Stimulated activated CD8-positive, alpha-beta memory T cell treated with anti-CD3 and anti-CD28 coated beads, Interleukin-4, amount 100 ng/mL, for 48 hours (primary cell): ENCODE results near the gene RPS21.

ENCODE experiments used
- DNase-seq: peaks from one replicate; pipeline ENCODE4 v3.0.0-alpha.2; 2020

The RPS21 gene

GRCh38 chr20:62400021-62400420, 13.1 kb downstream of the RPS21 start:
- no peak for DNase-seq

- DNase-seq, result no peak
Measured at GRCh38 chr20:62400541-62400940, 13.6 kb downstream of the RPS21 start.

- no peak for DNase-seq
Measured at GRCh38 chr20:62401331-62401779, 14.5 kb downstream of the RPS21 start.

GRCh38 chr20:62402456-62403150, 15.7 kb downstream of the RPS21 start:
- no peak for DNase-seq

- DNase-seq, result no peak
Measured at GRCh38 chr20:62403331-62403730, 16.4 kb downstream of the RPS21 start.

GRCh38 chr20:62404112-62404665, 17.3 kb downstream of the RPS21 start:
- no peak for DNase-seq

- no peak for DNase-seq
Measured at GRCh38 chr20:62404761-62405107, 17.8 kb downstream of the RPS21 start.

- DNase-seq, result no peak
Measured at GRCh38 chr20:62405108-62405980, 18.4 kb downstream of the RPS21 start.

- DNase-seq, result no peak
Measured at GRCh38 chr20:62405981-62406513, 19.1 kb downstream of the RPS21 start.

- DNase-seq, result no peak
Measured at GRCh38 chr20:62406635-62407176, 19.8 kb downstream of the RPS21 start.

- peak; percentile 92 for DNase-seq
Measured at GRCh38 chr20:62407221-62407992, 20.5 kb downstream of the RPS21 start, which contains the start of gene CABLES2. TSS of gene CABLES2 (minus strand) at chr20:62407285. CDS start at chr20:62407276, 9 bp downstream.

- DNase-seq, result no peak
Measured at GRCh38 chr20:62408055-62408454, 21.2 kb downstream of the RPS21 start.

GRCh38 chr20:62408640-62409039, 21.7 kb downstream of the RPS21 start:
- DNase-seq, result no peak

- DNase-seq, result no peak
Measured at GRCh38 chr20:62409086-62409853, 22.4 kb downstream of the RPS21 start.

- DNase-seq, result peak; percentile 62
Measured at GRCh38 chr20:62409931-62410745, 23.2 kb downstream of the RPS21 start.

- DNase-seq, result no peak
Measured at GRCh38 chr20:62410746-62411478, 24.0 kb downstream of the RPS21 start.

- no peak for DNase-seq
Measured at GRCh38 chr20:62411479-62412193, 24.7 kb downstream of the RPS21 start.

GRCh38 chr20:62412194-62413024, 25.5 kb downstream of the RPS21 start:
- DNase-seq, result no peak
